BJ (cell line): ENCODE measurements around the gene LHX1. TPM values are rescaled to one million over a fixed set of nuclear protein-coding genes. Genes with fewer than 3 reads are reported as not detected.

Experiments used
- CTCF ChIA-PET: fragments of 350-600 bp; formaldehyde crosslinking; extraction: SDS; loops from one replicate; lab custom pipeline; 2021; ENCODE audit warnings: antibody characterized with exemption, inconsistent platforms; lab: Yijun Ruan, JAX
- POLR2A ChIA-PET: fragments of 300-600 bp; sonication (Branson Sonifier 250); formaldehyde crosslinking; extraction: SDS; loops from one replicate; lab custom pipeline; 2021; ENCODE audit warnings: antibody characterized with exemption; lab: Charles Lee
- DNase-seq: peaks from one replicate; pipeline ENCODE4 v3.0.0-alpha.2; 2011; ENCODE audit warnings: low read depth
- H3K27me3 ChIP-seq: 2 replicates; pipeline ENCODE4 v1.6.0; 2011; ENCODE audit warnings: low read length; ENCODE audit not compliant: control insufficient read depth, insufficient read depth
- H3K36me3 ChIP-seq: 2 replicates; pipeline ENCODE4 v1.5.1; 2011; ENCODE audit warnings: low read length; ENCODE audit not compliant: control insufficient read depth, insufficient read depth
- H3K4me3 ChIP-seq: 2 replicates; pipeline ENCODE4 v1.5.1; 2011; ENCODE audit warnings: low read depth, mild to moderate bottlenecking, control low read depth, low read length
- polyA plus RNA-seq: library from polyadenylated mRNA; depleted of rRNA; stranded (reverse); fragments of >200 nt; gene quantifications from 2 replicates; pipeline ENCODE4 v1.2.3, GENCODE V29; 2011
- TF ChIP-seq, protein P1 (sequence below): IDR thresholded peaks from 2 replicates; pipeline ENCODE4 v1.5.1; 2011; ENCODE audit warnings: low read depth, mild to moderate bottlenecking, control low read depth, inconsistent platforms, low read length, moderate library complexity; ENCODE audit not compliant: insufficient read depth

Gene LHX1
- polyA plus RNA-seq, 1 experiment = not detected

DNA sequence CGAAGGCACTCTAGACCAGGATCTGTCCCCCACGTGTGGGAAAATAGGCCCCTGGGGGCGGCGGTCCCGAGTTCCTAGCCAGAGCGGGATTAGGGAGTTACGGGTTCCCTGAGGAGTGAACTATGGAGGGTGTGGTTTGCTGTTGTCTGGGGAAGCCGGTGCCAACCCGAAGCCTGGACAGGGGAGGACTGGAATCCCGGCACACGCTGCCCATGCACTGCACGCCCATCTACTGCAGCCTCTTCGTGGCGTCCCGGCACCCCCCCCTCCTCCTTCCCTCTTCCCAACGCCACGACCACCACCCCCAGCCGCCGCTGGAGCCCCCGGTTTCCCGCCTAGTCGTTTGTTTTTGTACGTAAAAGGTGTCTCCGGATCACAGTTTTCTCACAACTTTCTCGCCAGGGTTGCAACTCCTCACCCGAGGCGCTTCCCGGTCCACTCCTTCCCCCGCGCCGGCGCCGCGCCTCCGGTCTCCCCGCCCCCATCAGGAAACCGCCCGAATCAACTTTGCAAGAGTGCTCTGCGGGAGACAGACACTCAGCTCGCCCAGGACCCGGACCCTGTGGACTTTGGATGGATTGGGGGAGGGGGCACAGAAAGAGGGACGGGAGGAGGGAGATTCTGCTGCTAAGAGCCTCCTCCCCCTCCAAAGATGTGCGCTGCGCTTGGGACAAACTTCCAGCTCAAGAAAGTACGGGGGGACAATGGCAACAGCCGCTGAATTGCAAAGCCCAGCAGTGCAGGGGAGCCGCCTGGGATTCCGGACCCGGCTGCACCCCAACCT lies 1.4 kb upstream of the LHX1 start:
- CTCF ChIA-PET = no interaction called here
- no peak for DNase-seq
- POLR2A ChIA-PET = no interaction called here
- TF ChIP-seq, protein P1, sequence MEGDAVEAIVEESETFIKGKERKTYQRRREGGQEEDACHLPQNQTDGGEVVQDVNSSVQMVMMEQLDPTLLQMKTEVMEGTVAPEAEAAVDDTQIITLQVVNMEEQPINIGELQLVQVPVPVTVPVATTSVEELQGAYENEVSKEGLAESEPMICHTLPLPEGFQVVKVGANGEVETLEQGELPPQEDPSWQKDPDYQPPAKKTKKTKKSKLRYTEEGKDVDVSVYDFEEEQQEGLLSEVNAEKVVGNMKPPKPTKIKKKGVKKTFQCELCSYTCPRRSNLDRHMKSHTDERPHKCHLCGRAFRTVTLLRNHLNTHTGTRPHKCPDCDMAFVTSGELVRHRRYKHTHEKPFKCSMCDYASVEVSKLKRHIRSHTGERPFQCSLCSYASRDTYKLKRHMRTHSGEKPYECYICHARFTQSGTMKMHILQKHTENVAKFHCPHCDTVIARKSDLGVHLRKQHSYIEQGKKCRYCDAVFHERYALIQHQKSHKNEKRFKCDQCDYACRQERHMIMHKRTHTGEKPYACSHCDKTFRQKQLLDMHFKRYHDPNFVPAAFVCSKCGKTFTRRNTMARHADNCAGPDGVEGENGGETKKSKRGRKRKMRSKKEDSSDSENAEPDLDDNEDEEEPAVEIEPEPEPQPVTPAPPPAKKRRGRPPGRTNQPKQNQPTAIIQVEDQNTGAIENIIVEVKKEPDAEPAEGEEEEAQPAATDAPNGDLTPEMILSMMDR = no peak
- Histone ChIP-seq H3K27me3 (peaks cover 89% of the 10 kb centered on the region), H3K36me3 (no peaks in the 10 kb centered on the region), H3K4me3 (no peak overlapping the region)

DNA sequence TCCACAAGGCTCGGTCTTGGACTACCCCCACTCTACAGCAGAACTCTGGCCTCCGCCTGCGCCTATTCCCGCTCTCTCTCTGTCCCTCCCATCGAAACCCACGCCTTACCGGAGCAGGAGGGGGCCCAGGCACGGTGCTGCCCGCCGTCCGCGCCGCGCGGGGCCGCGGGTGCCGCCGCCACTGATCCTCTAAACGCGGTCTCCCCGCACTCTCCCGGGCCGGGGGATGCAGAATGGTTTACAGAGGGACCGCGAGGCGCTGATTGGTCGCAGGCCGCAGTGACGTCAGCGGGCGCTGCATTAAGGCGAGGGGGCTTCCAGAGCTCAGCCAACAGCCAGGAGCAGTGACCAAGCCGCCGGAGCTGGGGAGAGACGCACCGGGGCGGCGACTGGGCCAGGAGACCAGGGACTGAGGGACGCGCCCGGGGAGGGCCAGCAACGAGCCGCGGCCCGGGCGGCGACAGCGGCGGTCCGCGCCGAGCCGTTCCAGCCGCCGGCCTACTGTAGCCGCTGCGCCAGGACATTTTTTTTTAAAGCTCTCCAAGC lies 747 bp upstream of the LHX1 start:
- H3K27me3 ChIP-seq = peaks cover 89% of the 10 kb centered on the region
- POLR2A ChIA-PET = no interaction called here
- H3K4me3 ChIP-seq = no peak overlapping the region
- CTCF ChIA-PET = interaction anchor here (1.9 kb wide), 1 partner anchor 111 kb away, joined by 6 read pairs; no protein-coding TSS in a partner anchor
- DNase-seq = no peak
- TF ChIP-seq, protein P1 = no peak
- H3K36me3 ChIP-seq = no peaks in the 10 kb centered on the region

- Histone ChIP-seq H3K27me3 (peaks cover 89% of the 10 kb centered on the region), H3K36me3 (no peaks in the 10 kb centered on the region), H3K4me3 (no peak overlapping the region)
- no peak for DNase-seq
- ChIA-PET CTCF (interaction anchor here (0.7 to 1.9 kb wide), 2 partner anchors 11 to 109 kb away, joined by 4 to 6 read pairs; partner anchors contain the start of gene AATF), POLR2A (no interaction called here)
- TF ChIP-seq, protein P1 = no peak
Measured at GRCh38 chr17:36937959-36938565, 787 bp downstream of the LHX1 start.

DNA sequence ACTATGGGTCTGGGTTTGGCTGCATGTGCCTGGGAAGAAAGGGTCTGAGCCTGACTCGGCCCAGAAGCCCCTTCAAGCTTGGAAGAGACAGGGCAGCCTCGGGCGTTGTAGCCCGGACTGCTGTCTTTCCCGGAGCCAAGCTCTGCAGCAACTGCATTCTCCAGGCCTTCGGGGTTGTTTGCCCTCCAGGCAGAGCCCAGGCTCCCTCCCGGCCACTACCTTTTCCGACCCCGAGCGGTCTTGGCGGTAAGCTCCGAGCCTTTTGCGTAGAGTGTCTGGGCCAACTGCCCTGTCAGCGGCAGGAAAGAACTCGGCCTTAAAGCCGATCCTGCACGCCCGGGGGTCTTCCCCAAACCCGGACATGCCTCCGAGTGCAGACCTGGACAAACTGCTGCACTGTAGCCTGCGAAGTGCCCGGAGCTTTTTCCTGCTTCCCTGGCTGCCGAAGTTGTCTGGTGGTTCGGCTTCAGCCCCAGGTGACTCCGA lies 1.3 kb downstream of the LHX1 start:
- POLR2A ChIA-PET = no interaction called here
- Histone ChIP-seq H3K27me3 (peaks cover 89% of the 10 kb centered on the region), H3K36me3 (no peaks in the 10 kb centered on the region), H3K4me3 (no peak overlapping the region)
- CTCF ChIA-PET = interaction anchor here (0.7 to 1.9 kb wide), 3 partner anchors 8 to 109 kb away, joined by 3 to 6 read pairs (median 4); partner anchors contain the start of gene AATF
- DNase-seq = no peak
- TF ChIP-seq, protein P1 = no peak
